Measurements from ENCODE around the gene XK.
A peak's percentile ranks its signal among the peaks of the same experiment; 100 is the strongest.

The XK gene

DNA sequence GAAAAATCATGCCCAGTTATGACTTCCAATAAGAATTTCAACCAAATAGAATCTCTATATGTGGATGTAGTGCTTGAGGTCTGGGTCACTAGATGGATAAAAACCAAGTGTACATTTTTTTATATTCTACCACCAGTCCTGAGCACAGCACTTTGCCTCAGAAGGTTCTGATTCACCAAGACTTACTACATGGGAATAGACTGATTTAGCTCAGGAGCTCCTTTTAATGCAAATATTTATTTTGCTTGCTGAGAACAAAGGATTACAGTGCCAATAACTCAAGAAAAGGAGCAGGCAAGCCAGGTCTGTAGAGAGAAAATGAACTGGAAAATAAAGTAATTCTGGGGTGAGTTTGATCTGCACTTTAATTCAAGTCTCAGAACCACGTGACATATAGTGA is 6.4 kb upstream of the XK start:
- DNase-seq (ENCODE audit: insufficient read length, low spot score) (no peak), FAIRE-seq (no peak)
- TF ChIP-seq, protein P1, sequence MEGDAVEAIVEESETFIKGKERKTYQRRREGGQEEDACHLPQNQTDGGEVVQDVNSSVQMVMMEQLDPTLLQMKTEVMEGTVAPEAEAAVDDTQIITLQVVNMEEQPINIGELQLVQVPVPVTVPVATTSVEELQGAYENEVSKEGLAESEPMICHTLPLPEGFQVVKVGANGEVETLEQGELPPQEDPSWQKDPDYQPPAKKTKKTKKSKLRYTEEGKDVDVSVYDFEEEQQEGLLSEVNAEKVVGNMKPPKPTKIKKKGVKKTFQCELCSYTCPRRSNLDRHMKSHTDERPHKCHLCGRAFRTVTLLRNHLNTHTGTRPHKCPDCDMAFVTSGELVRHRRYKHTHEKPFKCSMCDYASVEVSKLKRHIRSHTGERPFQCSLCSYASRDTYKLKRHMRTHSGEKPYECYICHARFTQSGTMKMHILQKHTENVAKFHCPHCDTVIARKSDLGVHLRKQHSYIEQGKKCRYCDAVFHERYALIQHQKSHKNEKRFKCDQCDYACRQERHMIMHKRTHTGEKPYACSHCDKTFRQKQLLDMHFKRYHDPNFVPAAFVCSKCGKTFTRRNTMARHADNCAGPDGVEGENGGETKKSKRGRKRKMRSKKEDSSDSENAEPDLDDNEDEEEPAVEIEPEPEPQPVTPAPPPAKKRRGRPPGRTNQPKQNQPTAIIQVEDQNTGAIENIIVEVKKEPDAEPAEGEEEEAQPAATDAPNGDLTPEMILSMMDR (IDR thresholded peaks at IDR 0.05; ENCODE audit: insufficient read depth, missing control alignments) = no peak

DNA sequence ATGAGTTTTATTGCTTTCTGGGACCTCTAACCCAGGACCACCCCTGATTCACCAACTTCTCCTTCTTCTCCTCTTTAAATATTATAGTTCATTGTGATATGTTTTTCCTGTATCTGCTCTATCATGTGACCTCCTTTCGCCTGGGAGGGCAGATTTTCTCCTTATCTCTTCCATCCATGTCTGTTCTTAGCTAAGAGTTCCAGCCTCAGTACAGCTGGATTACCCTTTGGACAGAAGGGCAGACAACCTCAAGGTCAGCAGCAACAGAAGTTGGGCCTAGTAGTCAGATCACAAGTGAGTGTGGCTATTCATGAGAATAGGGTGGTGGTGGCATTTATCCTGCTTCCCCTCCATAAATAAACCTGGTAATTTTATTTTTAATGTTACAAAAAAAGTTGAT is 5.7 kb upstream of the XK start:
- TF ChIP-seq, protein P1 (IDR thresholded peaks at IDR 0.05; ENCODE audit: insufficient read depth, missing control alignments) = no peak
- DNase-seq (ENCODE audit: insufficient read length, low spot score) (no peak), FAIRE-seq (no peak)

DNA sequence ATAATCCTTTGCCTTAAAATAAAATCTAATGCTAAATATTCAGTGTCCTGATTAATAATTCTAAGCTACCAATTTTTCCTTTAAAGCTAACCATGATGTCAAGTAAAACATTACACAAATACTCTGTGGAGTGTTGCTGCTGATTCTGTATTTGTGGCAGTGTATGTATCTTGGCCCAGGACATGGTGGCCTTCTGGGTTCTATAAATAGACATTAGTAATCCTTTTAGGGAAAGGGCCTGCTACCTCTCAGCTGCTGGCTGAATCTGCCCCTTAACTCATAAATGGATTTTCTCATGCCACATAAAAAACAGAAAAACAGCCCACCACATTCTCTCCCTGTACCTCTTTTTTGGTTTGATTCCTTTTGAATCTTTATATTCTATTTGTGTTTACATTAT is 1.2 kb upstream of the XK start:
- FAIRE-seq (peak; percentile 35), DNase-seq (ENCODE audit: insufficient read length, low spot score) (no peak)
- TF ChIP-seq, protein P1 (IDR thresholded peaks at IDR 0.05; ENCODE audit: insufficient read depth, missing control alignments) = no peak

DNA sequence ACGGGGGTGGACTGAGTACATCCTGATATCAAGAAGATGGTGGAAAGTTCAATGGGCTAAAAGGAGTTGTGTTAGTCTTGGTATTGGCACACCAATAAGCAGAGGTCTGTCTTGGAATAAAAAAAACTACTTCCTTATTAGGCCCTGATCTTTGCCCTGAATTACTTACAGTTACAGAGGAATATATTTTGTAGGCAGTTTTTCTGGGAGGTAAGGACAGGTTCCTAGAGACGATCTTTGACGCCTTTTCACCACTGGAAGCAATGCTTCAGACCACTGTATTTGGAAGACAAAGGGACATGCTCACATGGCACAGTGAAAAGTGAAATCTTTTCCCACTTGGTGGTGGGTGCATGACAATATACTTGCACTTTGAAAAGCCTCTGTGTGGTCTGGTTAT is 618 bp upstream of the XK start:
- DNase-seq (ENCODE audit: insufficient read length, low spot score) (no peak), FAIRE-seq (no peak)
- TF ChIP-seq, protein P1 (IDR thresholded peaks at IDR 0.05; ENCODE audit: insufficient read depth, missing control alignments) = no peak

DNA sequence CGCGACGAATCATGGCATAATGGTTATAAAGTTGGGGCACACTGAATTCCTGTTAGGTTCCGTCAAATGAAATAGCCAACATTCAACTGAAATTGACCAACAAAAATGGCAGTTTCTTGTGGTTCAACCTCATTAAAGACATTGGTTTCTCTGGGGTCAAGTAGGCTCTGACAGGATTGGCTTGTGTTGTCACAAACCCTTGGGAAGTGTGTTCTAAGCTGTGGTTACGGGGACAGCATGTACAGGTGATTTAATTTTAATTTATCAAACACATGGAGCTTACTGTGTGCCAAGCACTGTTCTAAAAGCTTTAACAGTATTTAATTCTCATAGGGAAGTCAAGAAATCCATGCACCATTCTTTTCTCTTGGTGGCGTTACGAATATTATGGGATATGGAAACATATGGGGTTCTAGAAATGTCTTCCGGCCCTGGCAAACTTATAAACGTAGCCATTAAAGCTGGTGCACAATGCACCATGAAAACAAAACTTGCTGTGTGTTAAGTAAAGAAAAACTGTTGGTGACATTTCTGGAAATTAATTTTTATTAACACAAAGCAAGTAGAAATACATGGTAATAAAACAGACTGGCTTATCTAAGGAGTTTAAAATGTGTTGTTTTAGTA is 891 bp downstream of the XK start:
- TF ChIP-seq, protein P1 (IDR thresholded peaks at IDR 0.05; ENCODE audit: insufficient read depth, missing control alignments) = no peak
- FAIRE-seq (peak; percentile 51), DNase-seq (ENCODE audit: insufficient read length, low spot score) (no peak)

DNA sequence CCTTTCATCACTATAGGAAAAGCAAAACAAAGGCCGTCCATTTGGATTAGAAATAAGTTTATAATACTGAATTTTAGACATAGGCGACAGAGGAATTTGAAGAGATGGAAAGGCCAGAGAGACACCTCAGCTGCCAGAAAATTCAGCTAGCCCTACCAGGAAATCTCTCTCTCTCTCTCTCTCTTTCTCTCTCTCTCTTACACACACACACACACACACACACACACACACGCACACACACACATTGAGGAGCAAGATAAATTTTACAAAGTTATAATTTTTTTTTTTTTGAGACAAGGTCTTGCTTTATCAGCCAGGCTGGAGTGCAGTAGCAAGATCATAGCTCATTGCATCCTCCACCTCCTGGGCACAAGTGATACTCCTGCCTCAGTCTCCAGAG is 1.4 kb downstream of the XK start:
- no peak for DNase-seq (ENCODE audit: insufficient read length, low spot score)
- TF ChIP-seq, protein P1 (IDR thresholded peaks at IDR 0.05; ENCODE audit: insufficient read depth, missing control alignments) = no peak
- FAIRE-seq = no peak

DNA sequence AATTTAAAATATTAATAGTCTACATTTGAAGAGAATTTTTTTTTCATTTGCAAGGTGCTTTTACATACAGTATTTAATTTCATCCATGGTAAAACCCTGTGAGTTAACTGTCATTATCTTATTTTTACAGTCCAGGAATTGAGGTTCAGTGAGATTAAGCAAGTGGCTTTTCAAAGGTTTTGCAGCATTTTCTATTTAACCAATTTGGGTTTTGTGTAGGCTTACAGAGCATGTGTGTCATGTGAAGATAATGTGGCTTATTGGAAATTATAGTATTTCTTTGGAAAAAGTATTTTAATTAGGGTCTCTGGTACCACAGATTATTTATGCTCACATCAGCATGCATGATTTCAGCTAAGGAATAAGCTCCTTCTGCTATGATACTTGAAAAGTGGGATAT is 4.5 kb downstream of the XK start:
- FAIRE-seq = no peak
- DNase-seq (ENCODE audit: insufficient read length, low spot score) = no peak
- TF ChIP-seq, protein P1 (IDR thresholded peaks at IDR 0.05; ENCODE audit: insufficient read depth, missing control alignments) = no peak

All from D721Med (cell line).